GM18517 (cell line): ENCODE results near the gene OVOL1.
"Not testable (repeated sequence)": the region's sequence is repeated elsewhere in the genome, so short reads cannot be mapped to it uniquely, and the experiment has no call there.

Experiments used
- ATAC-seq: cut with Tn5 transposase; IDR thresholded peaks from one replicate; pipeline ENCODE4 v1.9.1; 2021; ENCODE audit warnings: mild to moderate bottlenecking, moderate library complexity; ENCODE audit not compliant: unreplicated experiment

OVOL1 gene

DNA sequence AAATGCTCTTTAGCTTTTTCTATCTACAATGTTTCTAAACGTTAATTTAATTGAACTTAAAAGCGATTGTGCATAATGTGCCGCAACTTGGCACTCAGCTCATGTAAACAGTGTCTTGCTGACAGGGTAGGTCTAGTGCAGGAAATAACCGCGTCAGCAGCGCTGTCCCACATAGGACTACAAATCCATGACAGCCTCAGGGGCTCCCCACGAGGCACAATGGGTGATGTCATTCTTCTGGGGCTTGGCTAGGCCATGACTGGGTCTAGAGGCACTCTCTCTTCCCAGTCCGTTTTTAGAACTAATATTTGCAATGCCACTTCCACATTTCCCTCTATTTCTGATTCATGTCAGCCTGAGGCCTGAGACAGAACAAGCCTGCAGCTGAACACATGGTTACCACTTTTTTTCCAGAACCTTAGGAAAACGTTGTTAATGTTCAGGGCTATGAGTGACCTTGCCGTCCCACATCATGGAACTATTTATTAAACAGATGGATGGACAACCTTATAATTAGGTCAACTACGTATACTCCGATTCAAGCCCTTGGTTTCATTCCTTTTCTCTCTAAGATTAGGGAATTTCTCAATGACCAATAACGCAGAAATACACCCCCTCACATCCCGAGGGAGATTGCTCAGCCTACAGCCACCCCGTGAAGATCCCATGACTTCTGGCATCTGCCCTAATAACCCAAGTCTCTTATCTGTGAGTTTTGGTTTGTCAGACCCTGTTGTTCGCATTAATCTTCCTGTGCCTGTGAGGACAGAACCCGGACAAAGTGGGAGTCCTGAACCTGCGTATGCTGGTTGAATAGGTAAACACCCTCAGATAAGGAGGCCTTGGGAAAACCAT, 27.5 kb downstream of the OVOL1 start:
- no peak for ATAC-seq

DNA sequence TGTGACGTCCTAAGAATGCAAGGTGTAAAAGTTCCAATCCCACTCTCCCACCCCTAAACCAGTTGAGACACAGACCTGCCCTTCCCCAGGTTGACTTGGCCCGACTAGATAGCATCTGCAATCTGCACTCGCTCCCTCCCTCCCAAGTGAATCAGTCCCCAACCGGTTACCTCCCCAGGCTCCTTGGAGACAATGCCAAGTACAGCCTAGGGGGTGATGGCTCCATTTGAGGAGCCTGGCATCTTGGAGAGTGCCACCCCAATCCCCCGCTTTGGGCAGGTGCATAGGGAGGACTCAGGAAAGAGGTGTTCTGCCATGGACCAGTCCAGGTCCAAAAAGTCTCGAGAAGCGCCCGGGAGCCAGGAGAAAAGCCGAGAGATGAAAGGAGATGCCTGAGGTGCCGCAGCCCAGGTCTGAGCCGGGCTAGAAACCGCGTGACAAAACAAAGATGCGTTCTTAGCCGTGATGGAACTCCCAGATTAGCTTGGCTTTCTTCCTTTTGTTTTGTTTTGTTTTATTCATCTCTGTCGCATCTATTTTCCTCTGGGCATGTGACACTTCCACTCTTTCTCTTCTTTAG, 28.2 kb downstream of the OVOL1 start:
- ATAC-seq, result no peak

DNA sequence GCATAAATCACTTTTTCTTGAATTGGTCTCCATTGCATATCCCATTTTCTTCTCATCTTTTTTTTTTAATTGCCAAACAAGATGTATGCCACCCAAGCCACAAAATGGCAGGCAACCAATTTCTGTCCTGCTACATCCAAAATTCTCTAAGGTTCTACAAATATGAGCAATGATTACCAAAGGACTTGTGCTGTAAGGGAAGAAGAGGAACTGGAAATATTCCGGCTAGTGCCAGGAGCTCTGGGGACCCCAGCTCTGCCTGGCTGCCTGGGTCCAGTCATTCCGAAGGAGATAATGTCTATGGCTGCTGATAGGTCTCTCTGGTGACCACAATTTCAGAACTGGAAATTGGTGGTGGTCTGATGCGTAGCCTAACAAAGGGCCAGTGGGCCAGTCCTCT, 29.8 kb downstream of the OVOL1 start:
- no peak for ATAC-seq

DNA sequence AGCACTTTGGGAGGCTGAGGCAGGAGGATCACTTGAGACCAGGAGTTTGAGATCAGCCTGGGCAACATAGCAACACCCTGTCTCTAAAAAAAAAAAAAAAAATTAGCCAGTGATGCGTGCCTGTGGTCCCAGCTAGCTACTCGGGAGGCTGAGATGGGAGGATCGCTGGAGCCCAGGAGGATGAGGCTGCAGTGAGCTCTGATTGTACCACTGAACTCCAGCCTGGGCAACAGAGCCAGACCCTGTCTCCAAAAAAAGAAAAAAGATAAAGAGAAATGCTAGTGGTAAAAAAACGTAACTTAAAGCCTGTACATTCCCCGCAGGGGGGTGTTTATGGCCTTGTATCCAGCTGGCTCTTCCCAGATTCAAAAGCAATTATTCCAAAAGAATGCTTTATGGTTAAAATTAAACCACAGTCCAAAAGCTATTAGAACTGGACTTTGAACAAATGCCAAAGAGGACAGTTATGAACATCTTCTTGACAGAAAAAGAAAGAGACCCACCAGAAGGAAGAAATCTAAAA, 30.5 kb downstream of the OVOL1 start:
- ATAC-seq, result no peak

DNA sequence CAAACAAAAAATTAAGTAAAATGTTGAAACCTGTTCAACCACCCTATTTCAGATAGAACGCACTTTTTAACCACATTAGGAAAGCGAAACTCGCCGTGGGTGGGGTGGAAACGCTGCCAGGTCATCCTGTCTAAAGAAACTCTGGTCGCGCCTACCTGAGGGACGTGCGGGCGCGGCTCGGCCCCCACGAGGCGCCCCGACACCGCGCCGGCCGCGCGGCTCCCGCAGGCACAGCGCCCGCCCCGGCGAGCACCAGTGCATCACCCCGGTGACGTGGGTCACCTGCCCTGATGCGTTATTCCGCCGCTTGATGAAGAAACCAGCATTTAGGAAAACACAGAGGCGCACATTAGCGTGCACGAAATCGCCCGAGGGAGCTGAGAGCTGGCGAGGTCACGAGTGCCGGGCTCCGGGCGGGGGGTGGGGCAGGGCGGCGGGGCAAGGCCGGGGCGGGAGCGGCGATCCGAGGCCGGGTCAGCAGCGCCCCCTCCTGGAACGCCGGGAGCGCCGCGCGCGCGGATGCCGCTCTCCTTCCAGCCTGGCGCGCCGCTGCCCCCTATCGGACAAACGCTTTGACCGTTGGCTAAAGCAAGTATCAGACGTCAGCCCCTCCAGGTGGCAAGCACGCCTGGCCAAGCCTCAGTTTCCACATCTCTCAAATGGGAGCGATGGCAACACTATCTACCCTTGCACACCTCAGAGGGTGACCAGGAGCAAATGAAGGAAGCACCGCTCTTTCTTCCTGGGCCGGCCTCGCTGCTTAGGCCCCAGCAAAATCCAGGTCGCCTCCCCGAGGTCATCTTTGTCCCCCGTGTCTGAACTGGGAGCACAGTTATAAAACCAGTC, 31.2 kb downstream of the OVOL1 start:
- ATAC-seq, result peak; percentile 69

DNA sequence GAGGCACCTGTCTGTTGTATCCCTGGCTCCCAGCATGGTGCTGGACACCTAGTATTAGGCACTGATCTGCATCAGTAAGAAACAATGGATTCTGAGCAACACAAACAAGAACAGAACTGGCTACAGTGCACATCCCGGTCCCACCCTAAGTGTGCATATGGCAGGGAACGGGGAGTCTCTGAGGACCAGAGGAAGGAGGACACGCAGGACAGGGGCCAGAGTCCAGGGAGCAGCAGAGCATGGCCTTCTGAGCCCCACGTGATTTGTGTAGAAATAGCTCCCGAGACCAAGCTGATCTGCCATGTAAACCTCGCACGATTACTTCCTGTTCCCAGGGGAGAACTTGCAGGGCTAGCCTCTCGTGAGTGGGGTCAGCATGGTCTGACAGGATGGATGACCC, 34.2 kb downstream of the OVOL1 start:
- ATAC-seq, result no peak

DNA sequence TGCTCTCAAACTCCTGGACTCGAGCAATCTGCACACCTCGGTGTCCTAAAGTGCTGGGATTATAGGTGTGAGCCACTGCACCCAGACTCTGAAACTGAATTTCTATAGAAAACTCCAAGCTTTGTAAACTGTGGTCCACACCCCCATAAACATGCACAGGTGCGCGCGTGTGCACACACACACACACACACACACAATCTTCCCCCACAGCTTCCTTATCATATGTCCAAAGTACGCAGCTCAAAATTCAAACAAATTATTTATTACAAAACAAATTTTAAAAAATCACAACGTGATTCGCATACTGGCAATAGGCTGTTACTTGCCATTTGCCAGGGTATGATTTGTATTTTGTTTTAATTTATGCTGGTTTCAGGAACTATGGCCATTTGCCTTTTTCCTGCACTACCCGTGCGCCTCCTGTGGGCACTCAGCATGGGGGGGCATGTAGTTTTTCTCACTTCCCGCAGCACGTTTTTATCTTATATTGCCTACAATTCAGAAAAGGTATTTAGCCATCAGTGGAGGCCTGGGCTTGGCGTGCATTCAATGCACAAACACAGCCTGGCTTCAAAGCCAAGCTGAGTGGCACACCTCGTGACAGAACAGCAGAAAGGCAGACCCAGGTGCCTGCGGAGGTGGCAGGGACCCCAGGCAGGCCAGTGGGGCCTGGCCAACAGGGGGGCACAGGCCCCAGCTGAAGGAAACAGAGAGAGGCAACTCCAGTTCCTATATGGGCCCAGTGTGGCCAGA, 36.1 kb downstream of the OVOL1 start:
- ATAC-seq, result no peak

DNA sequence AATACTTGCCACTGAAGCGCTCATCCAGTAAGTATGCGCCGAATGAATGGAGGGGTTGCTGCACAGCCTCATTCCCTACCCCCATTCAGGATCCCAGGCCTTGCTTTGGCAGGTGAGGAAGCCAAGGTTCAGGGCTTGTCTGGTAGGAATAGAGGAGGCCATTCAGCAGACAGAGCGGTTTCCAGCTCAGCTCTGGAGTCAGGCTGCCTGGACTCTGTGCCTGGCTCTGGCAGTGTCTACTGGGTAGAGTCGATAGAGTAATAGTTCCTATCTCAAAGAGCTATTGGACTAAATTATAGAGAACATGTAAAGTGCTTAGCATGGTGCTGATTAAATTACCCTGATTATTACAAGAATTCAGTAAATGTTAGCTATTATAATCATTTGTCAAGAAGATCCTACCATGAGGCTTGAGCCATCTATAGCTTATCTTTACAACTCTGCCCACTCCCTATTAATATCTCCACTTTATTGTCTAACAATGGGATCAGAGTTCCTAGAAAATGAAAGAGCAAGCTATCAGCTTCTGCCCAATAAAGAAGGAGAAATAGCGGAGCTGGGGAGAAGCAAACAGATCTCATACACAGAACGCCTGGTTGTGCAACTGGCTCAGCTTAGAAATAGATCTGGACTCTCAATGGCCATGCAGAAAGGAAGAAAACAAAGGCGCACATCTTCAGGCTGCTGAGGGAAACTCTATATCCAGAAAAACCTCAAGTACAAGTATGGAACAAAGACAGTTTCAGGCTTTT, 40.3 kb downstream of the OVOL1 start:
- no peak for ATAC-seq

DNA sequence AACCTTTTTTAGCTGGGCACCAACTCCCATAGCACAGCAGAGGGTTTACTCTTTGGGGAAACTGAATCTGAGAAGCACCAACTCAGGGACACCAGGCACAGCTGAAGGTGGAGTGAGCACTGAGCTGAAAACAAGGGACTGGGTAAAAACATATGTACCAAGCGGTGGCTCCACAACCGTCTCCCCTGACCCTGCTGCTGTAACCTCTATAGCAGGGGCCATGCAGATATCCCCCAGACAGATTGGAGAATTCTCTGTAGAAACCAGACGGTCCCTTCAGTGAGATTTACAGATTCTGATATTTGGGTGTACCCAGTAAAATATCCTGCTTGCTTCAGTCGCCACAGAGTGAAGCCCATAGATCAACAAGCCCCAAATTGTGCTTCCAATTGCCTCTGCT, 42.6 kb downstream of the OVOL1 start:
- ATAC-seq, result no peak

DNA sequence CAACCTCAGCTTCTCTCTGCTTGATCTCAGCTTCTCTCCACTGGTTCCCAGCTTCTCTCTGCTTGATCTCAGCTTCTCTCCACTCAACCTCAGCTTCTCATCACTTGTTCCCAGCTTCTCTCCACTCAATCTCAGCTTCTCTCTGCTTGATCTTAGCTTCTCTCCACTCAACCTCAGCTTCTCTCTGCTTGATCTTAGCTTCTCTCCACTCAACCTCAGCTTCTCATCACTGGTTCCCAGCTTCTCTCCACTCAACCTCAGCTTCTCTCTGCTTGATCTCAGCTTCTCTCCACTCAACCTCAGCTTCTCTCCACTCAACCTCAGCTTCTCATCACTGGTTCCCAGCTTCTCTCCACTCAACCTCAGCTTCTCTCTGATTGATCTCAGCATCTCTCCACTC, 45.4 kb downstream of the OVOL1 start:
- not testable (repeated sequence) for ATAC-seq

DNA sequence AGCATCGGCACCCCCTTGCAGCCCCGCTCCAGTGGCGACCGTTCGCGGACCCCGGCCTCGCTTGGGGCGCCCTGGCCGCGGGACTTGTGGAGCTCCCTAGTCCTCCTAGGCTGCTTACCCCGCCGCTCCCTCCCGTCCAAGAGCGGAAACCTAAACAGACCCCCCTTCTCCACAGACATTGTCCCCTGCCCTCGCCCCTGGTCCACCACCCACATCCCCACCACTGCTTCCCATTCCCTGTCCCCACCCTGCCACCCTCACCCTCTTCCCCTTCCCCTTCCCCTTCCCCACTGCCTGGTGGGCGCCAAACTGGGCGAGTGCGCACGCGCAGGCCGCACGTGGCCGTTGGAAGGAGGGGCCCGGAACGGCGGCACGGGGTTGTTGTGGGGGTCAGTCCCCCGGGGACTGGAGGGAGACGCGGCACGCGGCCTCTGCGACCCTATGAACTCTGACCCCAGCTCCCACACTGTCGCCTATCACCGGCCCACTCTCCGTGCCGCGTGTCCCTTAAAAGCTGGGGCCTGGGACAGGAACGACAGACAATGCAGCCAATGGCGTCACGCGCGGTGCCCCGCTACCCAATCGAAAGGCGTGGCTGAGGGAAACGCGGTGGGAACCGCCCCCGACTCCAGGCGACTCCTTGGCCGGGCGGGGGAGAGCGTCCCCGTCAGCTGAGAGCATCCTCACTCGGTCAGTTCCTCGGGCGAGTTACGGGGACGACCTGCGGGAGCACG, 46.6 kb downstream of the OVOL1 start, which contains the start of gene SNX32:
Gene SNX32, plus strand, starts transcription at position 667 of the 734 bp plus-strand sequence. CDS start 103 bp downstream, outside the sequence.
- ATAC-seq, result peak; percentile 62

DNA sequence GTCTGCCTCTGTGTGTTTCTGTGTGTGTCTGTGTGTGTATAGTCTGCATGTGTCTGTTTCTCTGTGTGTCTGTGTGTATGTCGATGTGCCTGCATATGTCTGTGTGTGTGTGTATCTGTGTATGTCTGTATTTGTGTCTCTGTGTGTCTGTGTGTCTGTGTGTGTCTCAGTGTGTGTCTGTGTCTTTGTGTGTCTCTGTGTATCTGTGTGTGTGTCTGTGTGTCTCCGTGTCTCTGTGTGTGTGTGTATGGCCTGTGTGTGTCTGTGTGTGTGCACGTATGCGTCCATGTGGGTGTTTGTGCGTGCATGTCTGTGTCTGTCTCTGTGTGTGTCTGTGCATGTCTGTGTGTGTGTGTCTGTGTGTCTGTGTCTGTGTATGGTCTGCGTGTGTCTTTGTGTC, 47.3 kb downstream of the OVOL1 start:
- ATAC-seq, result no peak

DNA sequence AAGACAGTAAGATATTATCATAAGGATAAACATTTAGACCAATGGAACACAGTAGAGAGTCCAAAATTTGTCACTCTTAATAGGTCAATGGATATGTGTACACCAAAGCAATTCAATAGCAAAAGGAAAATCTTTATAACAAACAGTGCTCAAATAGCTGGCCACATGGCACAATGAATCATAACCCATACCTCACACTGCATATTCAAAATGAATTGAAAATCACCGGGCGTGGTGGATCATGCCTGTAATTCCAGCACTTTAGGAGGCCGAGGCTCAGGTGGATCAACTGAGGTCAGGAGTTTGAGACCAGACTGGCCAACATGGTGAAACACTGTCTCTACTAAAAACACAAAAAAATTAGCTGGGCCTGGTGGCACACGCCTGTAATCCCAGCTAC, 55.3 kb downstream of the OVOL1 start:
- no peak for ATAC-seq

DNA sequence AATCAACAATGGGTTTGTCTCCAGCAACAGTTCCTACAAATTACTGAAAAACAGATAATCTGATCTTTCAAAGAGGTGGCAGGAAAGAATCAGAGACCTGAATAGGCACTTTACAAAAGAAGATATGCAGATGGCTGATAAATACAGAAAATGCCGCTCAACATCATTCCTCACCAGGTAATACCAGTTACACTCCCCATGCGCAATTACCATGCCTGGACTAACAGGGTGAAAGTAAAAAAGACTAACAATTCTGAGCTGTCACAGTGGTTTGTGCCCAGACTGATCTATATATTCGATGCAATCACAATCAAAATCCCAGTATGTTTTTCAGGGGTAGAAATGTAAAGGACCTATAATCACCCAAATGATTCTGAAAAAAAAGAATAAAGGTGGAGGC, 56.9 kb downstream of the OVOL1 start:
- no peak for ATAC-seq

DNA sequence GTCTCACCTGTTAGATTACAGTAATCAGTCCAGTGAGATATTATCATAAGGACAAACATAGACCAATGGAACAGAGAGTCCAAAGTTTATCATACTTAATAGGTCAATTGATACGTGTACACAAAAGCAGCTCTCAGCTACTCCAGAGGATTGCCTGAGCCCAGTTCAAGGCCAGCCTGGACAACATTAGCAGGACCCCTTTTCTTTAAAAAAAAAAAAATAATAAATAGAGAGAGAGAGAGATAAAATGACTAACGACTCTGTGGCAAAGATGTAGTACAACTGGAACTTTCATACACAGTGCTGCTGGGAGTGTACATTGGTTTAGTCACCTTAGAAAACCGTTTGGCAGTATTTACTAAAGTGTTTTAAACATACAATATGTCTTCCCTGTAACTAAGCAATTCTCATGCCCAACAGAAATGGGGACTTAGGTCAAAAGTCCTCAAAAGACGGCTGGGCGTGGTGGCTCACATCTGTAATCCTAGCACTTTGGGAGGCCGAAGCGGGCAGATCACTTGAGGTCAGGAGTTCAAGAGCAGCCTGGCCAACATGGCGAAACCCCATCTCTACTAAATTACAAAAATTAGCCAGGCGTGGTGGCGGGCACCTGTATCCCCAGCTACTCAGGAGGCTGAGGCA, 57.5 kb downstream of the OVOL1 start:
- ATAC-seq, result no peak
